Fibroblast of mammary gland (primary cell): Measurements from ENCODE around the gene ANO4.
"Not testable (repeated sequence)": the region's sequence is repeated elsewhere in the genome, so short reads cannot be mapped to it uniquely, and the experiment has no call there.

Source experiments
- DNase-seq: peaks from one replicate; pipeline ENCODE4 v3.0.0-alpha.2; 2010; ENCODE audit warnings: low read depth
- H3K4me3 ChIP-seq: 2 replicates; pipeline ENCODE4 v1.5.1; 2011; ENCODE audit warnings: low read depth, mild to moderate bottlenecking, low read length, moderate library complexity; ENCODE audit not compliant: control insufficient read depth
- TF ChIP-seq, protein P1 (sequence below): conservative IDR thresholded peaks from 2 replicates; pipeline ENCODE4 v1.5.1; 2011; ENCODE audit warnings: low read depth, low read length, inconsistent platforms; ENCODE audit not compliant: control insufficient read depth, insufficient read depth

The ANO4 gene

GRCh38 chr12:101050631-101051030, 256.1 kb downstream of the ANO4 start:
- DNase-seq = no peak
- no peak overlapping the region for H3K4me3 ChIP-seq
- TF ChIP-seq, protein P1, sequence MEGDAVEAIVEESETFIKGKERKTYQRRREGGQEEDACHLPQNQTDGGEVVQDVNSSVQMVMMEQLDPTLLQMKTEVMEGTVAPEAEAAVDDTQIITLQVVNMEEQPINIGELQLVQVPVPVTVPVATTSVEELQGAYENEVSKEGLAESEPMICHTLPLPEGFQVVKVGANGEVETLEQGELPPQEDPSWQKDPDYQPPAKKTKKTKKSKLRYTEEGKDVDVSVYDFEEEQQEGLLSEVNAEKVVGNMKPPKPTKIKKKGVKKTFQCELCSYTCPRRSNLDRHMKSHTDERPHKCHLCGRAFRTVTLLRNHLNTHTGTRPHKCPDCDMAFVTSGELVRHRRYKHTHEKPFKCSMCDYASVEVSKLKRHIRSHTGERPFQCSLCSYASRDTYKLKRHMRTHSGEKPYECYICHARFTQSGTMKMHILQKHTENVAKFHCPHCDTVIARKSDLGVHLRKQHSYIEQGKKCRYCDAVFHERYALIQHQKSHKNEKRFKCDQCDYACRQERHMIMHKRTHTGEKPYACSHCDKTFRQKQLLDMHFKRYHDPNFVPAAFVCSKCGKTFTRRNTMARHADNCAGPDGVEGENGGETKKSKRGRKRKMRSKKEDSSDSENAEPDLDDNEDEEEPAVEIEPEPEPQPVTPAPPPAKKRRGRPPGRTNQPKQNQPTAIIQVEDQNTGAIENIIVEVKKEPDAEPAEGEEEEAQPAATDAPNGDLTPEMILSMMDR = no peak

GRCh38 chr12:101051151-101051550, 256.6 kb downstream of the ANO4 start:
- TF ChIP-seq, protein P1 = no peak
- peak; percentile 17 for DNase-seq
- no peak overlapping the region for H3K4me3 ChIP-seq

DNA sequence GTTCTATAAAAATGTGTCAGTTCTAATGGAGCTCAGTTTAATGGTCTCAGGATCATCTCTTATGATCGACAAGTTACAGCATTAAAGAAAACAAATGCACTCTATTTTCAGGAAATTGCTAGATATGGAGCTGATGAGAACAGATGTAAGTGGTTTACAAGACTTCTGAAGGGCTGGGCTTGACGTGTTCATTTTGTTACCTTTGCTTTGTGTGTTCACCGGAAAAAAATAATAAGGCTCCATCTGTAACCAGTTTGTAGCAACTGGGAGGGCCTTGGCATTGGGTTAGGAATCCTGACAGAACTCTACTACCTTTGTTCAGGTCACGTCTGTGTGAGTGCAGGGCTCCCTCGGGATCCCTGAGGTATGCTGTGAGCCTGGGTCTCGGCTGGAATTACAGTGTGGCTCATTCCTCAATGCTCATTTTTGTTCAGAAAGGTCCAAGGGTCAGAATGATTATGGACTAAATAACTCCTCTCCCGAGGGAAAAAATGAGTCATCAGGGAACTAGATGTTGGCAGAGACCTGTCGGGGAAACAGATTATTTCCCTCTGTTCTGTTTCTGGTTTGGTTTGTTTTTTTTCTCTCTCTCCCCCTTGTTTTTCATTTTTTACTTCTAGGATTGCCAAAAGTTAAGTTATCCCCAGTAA, 257.4 kb downstream of the ANO4 start:
- peak; percentile 95 for DNase-seq
- TF ChIP-seq, protein P1 = no peak
- H3K4me3 ChIP-seq = no peak overlapping the region

DNA sequence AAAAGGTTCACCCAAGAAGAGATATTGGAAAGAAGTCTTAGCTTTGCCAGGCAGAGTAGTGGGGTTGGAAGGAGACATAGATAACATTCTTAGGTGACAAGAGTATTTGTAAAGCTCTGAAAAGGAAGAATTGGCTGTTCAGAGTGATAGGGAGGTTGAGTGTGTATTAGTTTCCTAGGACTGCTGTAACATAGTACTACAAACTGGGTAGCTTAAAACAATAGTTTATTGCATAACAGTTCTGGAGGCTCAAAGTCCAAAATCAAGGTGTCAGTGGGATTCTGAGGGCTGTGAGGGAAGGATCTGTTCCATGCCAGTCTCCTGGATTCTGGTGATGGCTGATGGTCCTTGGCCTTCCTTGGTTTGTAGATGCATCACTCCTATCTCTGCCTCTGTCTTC, 258.6 kb downstream of the ANO4 start:
- no peak for DNase-seq
- H3K4me3 ChIP-seq = no peak overlapping the region
- TF ChIP-seq, protein P1 = no peak

- no peak for DNase-seq
- H3K4me3 ChIP-seq = no peak overlapping the region
- TF ChIP-seq, protein P1 = no peak
Observed at GRCh38 chr12:101055940-101056339, 261.4 kb downstream of the ANO4 start.

GRCh38 chr12:101062508-101062907, 267.9 kb downstream of the ANO4 start:
- H3K4me3 ChIP-seq, DNase-seq: not testable (repeated sequence)

- TF ChIP-seq, protein P1 = no peak
- DNase-seq = no peak
- no peak overlapping the region for H3K4me3 ChIP-seq
Observed at GRCh38 chr12:101064721-101065120, 270.1 kb downstream of the ANO4 start.
